NOMO-1 treated with dmso at 0.1 percent for 144 hours (cell line): Measurements from ENCODE around the gene TNNI2.
"Not testable (repeated sequence)": the region's sequence is repeated elsewhere in the genome, so short reads cannot be mapped to it uniquely, and the experiment has no call there.

Experiments used
- DNase-seq: peaks from one replicate; lab custom pipeline; 2025; ENCODE audit not compliant: unreplicated experiment; lab: John Stamatoyannopoulos, UW

TNNI2 gene

DNA sequence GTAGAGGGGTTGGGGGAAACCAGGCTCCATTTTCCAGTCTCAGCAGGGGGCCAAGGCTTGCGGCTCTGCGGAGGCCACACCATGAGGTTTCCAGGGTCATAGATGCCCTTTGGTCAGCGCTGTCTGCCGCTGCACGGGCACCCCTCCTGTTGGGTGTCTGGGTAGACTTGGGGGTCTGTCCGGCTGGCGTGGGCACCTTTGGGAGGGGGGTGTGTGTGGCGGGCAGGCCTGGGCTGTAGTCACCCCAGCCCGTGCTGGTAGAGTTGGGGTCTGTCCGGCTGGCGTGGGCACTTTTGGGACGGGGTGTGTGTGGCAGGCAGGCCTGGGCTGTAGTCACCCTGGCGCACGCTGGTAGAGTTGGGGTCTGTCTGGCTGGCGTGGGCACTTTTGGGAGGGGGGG is 32.8 kb downstream of the TNNI2 start:
- no peak for DNase-seq

GRCh38 chr11:1872267-1872985 is 33.6 kb downstream of the TNNI2 start:
- no peak for DNase-seq

GRCh38 chr11:1873048-1873812 is 34.4 kb downstream of the TNNI2 start:
- DNase-seq: no peak

DNA sequence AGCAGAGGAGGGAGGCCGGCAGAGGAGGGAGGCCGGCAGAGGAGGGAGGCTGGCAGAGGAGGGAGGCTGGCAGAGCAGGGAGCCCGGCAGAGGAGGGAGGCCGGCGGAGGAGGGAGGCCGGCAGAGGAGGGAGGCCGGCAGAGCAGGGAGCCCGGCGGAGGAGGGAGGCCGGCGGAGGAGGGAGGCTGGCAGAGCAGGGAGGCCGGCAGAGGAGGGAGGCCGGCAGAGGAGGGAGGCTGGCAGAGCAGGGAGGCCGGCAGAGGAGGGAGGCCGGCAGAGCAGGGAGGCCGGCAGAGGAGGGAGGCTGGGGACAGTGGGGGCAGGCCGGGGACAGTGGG is 35.0 kb downstream of the TNNI2 start:
- DNase-seq: not testable (repeated sequence)

DNA sequence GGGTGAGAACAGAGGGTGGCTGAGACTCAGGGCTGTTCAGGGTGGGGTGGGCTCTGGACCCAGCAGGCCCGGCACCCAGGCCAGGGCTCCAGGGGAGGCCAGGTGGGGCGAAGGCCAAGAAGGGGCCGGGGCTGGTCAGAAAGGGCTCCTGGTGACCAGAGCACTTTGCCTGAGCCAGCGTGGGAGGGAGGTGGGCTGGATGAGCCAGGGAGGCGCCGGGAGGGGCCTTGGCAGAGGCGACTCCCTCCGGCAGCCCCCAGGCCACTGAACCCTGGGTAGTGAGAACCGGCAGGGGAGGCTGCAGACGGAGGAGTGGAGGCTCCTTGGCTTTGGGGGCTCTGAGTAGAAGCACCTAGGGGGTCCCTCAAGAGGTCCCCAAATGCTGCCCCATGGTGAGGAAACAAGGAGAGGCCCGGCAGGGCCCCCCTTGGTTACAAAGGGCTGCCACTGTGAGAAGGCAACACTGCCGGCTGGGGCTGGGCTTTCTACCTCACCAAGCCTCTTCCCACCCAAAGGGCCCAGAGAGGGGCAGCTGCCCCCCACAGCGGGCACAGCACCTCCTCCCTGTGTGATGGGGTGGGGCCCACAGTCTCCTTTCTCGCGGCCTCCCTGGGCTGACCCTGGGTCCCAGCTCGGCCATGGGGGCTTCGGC is 35.8 kb downstream of the TNNI2 start:
- DNase-seq: not testable (repeated sequence)

DNA sequence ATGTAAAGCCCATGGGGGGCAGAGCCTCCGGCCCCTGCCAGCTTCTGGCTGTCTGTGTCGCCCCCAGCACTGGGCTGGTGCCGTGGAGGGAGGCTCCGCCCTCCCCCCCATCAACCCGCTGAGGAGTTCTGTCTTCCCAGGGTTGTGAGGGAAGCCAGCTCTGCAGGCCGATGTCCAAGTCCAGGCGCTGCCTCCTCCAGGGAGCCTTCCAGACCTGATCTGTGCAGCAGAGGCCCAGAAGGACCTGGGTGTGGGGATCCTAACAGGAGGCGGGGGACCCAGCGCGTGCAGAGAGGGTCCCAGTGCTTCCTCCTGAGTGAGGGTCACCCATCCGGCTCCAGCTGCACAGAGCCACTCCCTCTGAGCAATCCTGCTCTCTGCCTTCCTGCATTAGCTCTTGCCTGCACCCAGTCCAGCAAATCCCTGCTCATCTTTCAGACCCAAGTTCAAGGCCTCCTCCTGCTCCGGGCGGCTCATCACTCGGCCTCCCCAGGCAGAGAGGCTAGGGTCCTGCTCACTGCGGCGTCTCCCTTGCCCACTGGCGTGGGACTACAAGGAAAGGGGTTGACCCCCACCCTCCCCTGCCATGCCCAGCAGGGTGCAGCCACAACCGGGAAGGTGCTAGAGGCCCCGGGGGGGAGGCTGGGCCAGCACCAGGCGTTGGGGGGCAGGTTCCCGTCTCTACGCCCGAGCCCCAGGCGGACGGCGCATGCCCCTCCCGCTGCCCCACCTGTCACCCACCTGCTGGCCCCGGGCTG is 36.5 kb downstream of the TNNI2 start:
- DNase-seq: no peak

DNA sequence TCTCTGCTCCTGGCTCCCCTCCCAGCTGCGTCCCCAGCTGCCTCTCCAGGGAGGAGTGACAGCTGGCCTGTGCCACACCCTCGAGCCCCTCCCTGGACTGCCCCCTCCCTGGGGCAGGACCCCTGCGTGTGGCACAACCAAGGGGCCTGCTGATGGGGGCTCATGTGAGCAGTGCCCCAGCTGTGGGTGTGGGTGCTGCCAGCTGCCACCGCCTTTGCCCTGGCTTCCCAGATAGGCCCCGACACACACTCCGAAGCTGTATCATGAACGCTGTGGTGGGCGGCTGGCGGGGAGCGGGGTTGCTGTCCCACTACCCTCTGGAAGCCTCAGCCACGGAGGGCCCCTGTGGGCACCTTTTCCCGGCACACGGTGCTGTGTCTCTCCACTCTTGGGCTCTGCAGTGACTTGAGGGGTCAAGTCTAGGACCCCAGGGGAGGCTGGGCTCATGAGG is 37.1 kb downstream of the TNNI2 start:
- not testable (repeated sequence) for DNase-seq

GRCh38 chr11:1876361-1877063 is 37.7 kb downstream of the TNNI2 start:
- no peak for DNase-seq

GRCh38 chr11:1877211-1878136 is 38.7 kb downstream of the TNNI2 start:
- DNase-seq: no peak

- no peak for DNase-seq
Observed at GRCh38 chr11:1878137-1879031, 39.6 kb downstream of the TNNI2 start.

DNA sequence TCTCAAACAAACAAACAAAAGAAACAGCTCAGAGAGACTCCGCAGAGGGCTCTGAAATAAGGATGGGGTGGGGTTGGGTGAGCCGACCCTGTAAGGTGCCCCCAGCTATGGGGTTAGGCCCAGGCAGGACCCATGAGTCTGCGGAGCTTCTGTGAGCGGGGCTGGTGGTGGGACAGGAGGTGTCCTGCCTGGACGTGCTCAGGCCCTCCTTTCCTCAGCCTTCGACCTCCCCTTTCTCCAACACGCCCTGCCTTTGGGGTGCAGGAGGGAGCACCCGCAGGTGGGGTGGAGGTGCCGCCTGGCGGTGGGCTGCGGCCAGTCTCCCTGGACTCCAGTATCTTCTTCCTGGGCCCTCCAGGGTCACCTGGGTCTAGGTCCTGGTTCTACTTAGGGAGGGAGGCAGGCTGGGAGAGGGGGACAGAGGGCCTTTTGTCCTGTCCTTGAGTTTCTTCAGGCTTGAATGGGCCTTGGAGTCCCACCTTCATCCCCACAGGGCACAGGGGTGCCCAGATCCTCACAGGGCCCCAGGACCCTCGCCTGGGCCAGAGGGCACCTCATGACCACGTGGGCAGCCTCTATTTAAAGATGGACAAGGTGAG is 40.7 kb downstream of the TNNI2 start:
- no peak for DNase-seq

- no peak for DNase-seq
Observed at GRCh38 chr11:1879941-1880720, 41.4 kb downstream of the TNNI2 start.

DNA sequence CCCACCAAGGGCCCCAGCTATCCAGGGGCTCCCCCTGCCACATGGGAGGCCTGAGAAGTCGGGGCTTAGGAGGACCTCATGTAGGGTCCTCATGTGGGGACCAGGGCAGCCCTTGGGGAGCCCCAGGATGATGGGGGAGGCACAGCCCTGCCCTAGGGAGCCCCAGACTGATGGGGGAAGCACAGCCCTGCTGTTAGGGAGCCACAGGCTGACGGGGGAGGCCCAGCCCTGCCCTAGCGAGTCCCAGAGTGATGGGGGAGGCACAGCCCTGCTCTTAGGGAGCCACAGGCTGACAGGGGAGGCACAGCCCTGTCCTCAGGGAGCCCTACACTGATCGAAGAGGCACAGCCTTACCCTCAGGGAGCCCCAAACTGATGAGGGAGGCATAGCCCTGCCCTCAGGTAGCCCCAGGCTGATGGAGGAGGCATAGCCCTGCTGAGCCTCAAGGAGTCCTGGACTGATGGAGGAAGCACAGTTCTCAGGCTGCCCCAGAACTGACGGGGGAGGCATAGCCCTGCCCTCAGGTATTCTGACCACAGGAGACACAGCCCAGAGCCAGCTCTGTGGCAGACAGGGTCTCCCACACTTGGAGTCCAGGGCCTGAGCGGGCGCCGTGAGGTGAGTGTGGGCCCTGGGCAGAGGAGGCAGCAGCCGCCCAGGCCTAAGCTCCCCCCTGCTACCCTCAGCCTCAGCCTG is 42.1 kb downstream of the TNNI2 start:
- DNase-seq: no peak

- DNase-seq: no peak
Observed at GRCh38 chr11:1881442-1882264, 42.9 kb downstream of the TNNI2 start.

DNA sequence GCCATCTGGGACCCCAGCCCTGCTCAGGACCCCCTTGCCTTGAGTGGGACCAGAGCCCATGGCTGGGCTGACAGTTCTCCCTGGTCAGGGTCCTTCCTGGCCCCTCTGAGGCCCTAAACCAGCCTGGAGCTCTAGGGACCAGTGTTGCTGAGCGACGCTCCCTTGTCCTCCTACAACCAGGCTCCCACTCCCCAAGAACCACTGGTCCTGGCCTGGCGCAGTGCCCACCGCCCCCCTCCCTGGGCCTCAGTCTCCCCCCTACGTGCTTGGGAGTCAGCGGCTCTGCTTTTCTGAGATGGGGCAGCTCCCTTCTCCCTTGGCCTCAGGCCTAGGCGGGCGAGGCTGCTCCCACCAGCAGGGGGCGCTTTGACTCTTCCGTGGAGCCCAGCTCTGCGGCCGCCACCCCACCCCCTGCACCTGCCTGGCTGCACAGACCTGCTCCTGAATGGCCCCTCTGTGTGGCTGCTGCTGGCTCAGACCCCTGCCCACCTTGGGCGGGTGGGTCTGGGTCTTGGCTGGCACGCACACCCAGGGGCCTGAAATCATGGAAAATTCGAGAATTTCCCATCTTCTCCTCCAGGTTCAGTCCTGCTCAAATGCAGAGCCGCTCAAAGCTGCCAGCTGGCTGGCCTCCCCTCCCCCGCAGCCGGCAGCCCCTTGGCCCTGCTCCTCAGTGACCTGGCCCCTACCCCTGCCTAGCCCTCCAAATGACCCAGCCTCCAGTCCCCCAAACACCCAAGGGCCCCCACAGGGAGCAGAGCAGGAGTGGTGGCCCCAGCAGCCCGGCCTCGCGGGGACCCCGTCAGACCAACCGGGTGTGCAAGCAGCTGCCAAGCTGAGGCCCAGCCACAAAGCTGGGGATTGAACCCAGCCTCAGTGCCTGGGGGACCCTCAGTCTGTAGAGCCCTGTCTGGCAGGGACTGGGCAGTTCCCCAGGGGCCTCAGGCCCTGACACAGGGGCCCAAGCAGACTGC is 43.8 kb downstream of the TNNI2 start:
- peak; percentile 12 for DNase-seq
